22Rv1 (cell line): ENCODE results near the gene SETD1A.

Source experiments
- ZFX ChIP-seq: fragments of 450-650 bp; IDR thresholded peaks from 2 replicates; pipeline ENCODE4 v1.6.1; 2017; ENCODE audit warnings: antibody characterized with exemption, borderline replicate concordance
- TF ChIP-seq, protein P1 (sequence below): fragments of 450-650 bp; IDR thresholded peaks from 2 replicates; pipeline ENCODE4 v1.5.1; 2017; ENCODE audit warnings: mild to moderate bottlenecking

DNA sequence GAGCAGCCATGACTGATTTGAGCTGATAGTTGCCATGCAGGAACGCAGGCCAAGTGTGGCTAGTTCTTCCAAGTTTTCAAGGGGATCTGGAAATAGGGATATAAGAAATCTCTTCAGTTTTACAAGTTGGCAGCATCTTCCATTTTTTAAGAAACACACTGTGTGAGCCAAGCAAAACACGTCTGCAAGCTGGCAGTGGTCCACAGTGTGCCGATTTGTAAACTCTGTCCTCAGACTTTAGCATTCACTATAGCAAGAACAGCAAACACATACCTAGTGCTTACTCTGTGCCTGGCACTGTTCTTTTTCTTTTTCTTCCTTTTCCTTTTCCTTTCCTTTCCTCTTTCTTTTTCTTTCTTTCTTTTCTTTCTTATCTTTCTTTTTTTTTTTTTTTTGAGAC, 5.8 kb upstream of the SETD1A start:
- TF ChIP-seq, protein P1, sequence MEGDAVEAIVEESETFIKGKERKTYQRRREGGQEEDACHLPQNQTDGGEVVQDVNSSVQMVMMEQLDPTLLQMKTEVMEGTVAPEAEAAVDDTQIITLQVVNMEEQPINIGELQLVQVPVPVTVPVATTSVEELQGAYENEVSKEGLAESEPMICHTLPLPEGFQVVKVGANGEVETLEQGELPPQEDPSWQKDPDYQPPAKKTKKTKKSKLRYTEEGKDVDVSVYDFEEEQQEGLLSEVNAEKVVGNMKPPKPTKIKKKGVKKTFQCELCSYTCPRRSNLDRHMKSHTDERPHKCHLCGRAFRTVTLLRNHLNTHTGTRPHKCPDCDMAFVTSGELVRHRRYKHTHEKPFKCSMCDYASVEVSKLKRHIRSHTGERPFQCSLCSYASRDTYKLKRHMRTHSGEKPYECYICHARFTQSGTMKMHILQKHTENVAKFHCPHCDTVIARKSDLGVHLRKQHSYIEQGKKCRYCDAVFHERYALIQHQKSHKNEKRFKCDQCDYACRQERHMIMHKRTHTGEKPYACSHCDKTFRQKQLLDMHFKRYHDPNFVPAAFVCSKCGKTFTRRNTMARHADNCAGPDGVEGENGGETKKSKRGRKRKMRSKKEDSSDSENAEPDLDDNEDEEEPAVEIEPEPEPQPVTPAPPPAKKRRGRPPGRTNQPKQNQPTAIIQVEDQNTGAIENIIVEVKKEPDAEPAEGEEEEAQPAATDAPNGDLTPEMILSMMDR: no peak
- TF ChIP-seq ZFX: no peak
